Stimulated activated naive B cell treated with anti-CD40 and anti-IgM and Interleukin-4, amounts not matched to agents 10 μg/mL and 1 μg/mL and 100 μg/mL, for 72 hours (primary cell): ENCODE results near the gene FNDC5.

Experiments used
- ATAC-seq, 2 donors: fragments of 150-1000 bp; cut with Tn5 transposase; replicated peaks; 2 replicates each; pipeline ENCODE4 v1.10.0; 2021; ENCODE audit warnings: moderate library complexity in 1 of 2
- DNase-seq: peaks from one replicate; pipeline ENCODE4 v3.0.0; 2021
- H3K27ac Mint-ChIP-seq: one replicate; pipeline ENCODE4 v1.8.0; 2022; ENCODE audit warnings: mild to moderate bottlenecking, mixed read lengths
- H3K27me3 Mint-ChIP-seq, 2 donors: one replicate each; pipeline ENCODE4 v1.8.0; 2022; ENCODE audit warnings: mixed read lengths in 2 of 2
- H3K36me3 Mint-ChIP-seq, 2 donors: one replicate each; pipeline ENCODE4 v1.8.0; 2022; ENCODE audit warnings: mixed read lengths in 2 of 2, mild to moderate bottlenecking in 1 of 2
- H3K4me1 Mint-ChIP-seq, 2 donors: one replicate each; pipeline ENCODE4 v1.8.0; 2022; ENCODE audit warnings: mixed read lengths in 2 of 2, mild to moderate bottlenecking in 1 of 2
- H3K4me3 Mint-ChIP-seq, 2 donors: one replicate each; pipeline ENCODE4 v1.8.0; 2022; ENCODE audit warnings: mild to moderate bottlenecking in 2 of 2, mixed read lengths in 2 of 2, moderate library complexity in 1 of 2
- H3K9me3 Mint-ChIP-seq, 2 donors: one replicate each; pipeline ENCODE4 v1.8.0; 2022; ENCODE audit warnings: mixed read lengths in 2 of 2, mild to moderate bottlenecking in 1 of 2

The FNDC5 gene

GRCh38 chr1:32816676-32817158, 54.0 kb downstream of the FNDC5 start:
- no peaks in the 10 kb centered on the region for H3K27me3 Mint-ChIP-seq
- DNase-seq = no peak
- H3K9me3 Mint-ChIP-seq = peaks cover 1 to 4% of the 10 kb centered on the region in 2 donors
- H3K4me3 Mint-ChIP-seq = peak overlapping the region; percentile 99
- ATAC-seq = peak; percentile 25 to 26
- peaks cover 26 to 48% of the 10 kb centered on the region in 2 donors for H3K4me1 Mint-ChIP-seq
- H3K36me3 Mint-ChIP-seq = peaks cover 16 to 33% of the 10 kb centered on the region in 2 donors
- peak overlapping the region; percentile 99 for H3K27ac Mint-ChIP-seq

GRCh38 chr1:32813941-32814739, 56.6 kb downstream of the FNDC5 start:
- Mint-ChIP-seq H3K4me1 (peaks cover 25 to 48% of the 10 kb centered on the region in 2 donors), H3K4me3 (no peak overlapping the region), H3K36me3 (peaks cover 24 to 48% of the 10 kb centered on the region in 2 donors), H3K27me3 (no peaks in the 10 kb centered on the region), H3K9me3 (peaks cover 1 to 4% of the 10 kb centered on the region in 2 donors), H3K27ac (no peak overlapping the region)
- no peak for ATAC-seq
- DNase-seq = no peak
